IPS-NIHi7 (cell line): ENCODE measurements around the gene NKIRAS1.

Experiments used
- DNase-seq: peaks from one replicate; pipeline ENCODE4 v3.0.0; 2012; ENCODE audit warnings: mixed read lengths; ENCODE audit errors: extremely low spot score

NKIRAS1 gene

DNA sequence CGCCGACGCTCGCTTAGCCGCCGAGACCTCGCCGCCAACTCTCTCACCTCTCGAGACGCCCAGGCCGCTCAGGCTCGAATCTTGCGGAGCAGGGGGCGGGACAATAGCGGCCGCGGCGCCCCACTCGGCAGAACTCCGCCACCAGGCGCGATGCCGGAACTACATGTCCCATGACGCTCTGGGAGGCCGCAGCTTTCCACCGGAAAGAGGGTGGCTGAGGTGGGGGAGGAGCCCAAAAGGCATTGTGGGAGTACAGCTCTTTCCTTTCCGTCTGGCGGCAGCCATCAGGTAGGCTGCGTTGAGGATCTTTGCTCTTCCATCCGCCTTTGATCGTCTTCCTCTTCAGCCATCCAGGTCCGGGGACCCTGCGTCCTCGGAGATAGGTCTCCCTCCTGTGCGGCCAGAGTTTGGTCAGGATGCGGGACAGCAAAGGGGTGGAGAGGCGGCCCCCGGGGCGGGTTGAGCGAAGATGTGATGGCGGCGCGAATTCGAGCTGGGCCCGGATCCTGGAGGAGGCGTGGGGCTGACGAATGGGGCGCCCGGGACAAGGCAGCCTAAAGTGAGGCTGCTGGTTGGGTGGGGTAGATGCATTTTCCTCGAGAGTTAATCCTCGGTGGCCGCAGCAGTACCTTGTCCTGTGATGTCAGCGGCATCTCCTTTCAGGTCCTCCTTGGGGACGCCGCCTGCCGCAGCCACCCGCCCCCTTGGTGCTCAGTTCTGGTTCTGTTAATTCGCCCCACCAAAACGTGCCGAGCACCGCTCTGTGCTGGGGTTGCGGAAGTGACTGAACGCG, at the start of gene NKIRAS1, which contains the start of gene RPL15:
Gene NKIRAS1, minus strand, starts transcription at position 105 of the 793 bp plus-strand sequence. CDS start 6,086 bp downstream, outside the sequence.
Gene RPL15, plus strand, starts transcription at position 247 of the 793 bp plus-strand sequence. CDS start 728 bp downstream, outside the sequence.
- peak; percentile 96 for DNase-seq

DNA sequence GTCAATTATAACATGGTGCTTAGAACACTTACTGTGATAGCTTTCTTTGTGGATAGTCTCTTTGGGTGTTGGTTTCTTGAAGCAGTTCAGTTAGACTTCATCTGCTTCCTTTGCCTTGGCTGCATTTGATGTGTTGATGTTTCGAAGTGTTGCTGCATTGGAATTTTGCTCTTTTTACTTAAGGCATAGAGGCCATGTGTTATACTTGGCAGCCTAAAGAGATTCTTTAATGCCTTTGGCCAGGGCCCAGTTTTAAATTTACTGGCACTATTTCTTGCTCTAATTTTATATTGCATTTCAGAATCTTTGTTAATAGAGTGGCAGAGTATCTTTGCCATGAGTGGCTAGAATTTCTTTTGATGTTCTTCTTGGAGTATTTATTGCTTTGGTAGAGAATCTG, 49.5 kb upstream of the NKIRAS1 start:
- DNase-seq, result no peak

GRCh38 chr3:23964537-23965235, 47.9 kb upstream of the NKIRAS1 start:
- DNase-seq, result no peak

- DNase-seq, result no peak
These were observed 45.1 kb upstream of the NKIRAS1 start for GRCh38 chr3:23961913-23962312.

DNA sequence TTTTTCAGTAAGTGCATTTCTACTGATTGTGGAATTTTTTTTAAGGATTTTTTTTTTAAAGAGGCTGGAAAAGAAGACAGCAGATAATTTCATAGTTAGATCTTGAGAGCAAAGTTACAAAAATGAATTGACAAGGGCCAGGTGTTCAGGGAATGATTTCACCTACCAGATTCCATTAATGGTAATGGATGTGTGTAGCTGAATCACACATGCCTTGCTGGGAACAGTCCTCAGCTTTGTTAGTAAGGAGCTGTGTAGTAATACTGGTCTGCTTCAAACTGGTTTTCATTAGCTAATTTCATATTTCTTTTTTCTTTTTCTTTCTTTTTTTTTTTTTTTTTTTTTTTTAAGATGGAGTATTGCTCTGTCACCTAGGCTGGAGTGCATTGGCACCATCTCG, 44.3 kb upstream of the NKIRAS1 start:
- no peak for DNase-seq

- no peak for DNase-seq
These were observed 43.9 kb upstream of the NKIRAS1 start for GRCh38 chr3:23960649-23961048.

DNA sequence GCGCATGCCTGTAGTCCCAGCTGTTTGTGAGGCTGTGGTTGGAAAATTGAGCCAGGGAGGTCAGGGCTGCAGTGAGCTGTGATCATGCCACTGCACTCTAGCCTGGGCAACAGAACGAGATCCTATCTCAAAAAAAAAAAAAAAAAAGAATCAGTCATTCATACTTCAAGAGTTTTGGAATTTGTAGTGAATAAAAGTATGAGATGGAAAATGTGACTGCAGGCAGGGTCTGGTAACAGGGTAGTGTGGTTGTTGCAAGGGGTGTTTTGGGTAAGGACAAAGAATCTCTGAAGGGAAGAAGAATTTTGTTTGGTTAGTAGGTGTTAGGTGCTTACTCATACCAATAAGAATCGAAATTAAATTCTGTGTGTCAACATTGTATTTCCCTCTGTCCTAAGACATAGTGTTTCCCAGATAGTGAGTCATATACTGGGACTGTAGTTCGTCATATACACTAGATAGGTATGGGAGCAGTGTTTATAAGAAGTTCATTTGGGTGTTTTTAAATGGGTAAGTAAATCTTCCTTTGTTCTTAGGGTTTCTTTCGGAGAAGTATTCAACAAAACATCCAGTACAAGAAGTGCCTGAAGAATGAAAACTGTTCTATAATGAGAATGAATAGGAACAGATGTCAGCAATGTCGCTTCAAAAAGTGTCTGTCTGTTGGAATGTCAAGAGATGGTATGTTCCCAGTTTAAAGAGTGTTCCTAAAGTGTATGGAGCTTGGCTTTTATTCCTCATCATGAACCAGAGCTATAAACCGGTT, 42.5 kb upstream of the NKIRAS1 start:
- DNase-seq, result no peak

DNA sequence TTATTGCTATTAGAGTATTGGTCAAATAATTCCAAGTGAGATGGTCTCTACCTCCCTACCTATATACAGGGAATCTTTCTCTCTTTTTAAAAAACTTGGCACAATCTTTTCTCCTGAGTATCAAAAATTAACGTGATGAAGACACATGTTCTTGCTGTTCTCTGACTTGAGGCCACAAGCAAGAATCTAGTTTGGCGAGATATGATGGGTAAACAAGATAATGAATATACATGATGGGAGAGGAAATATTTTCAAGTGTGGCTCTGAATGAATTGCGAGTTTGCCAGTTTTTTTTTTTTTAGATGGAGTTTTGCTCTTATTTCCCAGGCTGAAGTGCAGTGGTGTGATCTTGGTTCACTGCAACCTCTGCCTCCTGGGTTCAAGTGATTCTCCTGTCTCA, 39.9 kb upstream of the NKIRAS1 start:
- no peak for DNase-seq

DNA sequence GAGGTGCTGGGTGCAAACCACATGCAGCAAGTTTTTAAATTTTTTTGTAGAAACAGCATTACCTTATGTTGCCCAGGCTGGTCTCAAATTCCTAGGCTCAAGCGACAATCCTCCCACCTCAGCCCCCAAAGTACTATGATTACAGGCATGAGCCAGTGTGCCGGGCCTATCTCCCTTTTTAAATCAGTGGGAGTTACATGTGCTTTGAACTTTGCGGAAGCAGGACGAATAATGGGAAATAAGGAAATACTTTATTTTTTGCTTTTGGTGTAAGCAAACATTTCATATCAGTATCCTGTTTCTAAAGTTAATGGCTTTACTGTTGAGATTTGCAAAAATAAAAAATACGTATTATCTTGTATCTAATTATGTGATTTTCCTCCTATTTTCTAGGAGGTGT, 37.4 kb upstream of the NKIRAS1 start:
- DNase-seq, result no peak

DNA sequence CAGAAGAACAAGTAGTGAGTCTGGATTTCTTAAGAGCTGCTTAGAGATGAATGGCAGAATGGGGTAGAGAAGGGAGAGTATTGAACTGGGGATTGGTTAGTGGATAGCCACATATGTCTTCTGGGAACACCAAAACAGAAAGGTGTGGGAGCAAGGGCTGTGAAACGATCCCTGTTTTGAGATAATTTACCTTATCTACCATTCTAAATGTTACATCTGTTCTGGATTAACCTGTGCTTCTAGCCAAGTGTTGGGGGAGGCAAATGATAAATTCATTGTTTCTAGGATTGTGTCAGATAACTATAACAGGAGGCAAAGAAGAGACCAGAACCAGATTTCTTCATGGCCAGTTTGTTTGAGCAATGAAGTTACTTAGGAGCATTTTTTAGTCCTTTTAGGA, 36.7 kb upstream of the NKIRAS1 start:
- DNase-seq, result no peak

DNA sequence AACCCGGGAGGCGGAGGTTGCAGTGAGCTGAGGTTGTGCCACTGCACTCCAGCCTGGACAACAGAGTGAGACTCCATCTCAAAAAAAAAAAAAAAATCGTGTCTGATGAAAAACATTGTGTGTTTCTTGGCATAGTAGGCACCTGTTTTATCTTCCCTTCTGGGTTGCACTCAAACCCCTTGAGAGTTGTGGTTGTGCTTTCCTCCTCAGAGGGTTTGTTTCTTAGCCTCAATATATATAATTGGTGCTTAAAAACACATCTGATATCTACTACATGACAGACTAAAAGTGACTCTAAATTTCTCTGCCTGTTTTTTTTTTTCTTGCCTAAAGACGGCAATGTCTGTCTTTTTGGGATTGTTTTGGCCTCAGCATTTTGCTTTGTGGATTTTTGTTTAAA, 35.9 kb upstream of the NKIRAS1 start:
- no peak for DNase-seq

- no peak for DNase-seq
These were observed 33.5 kb upstream of the NKIRAS1 start for GRCh38 chr3:23950293-23950692.

DNA sequence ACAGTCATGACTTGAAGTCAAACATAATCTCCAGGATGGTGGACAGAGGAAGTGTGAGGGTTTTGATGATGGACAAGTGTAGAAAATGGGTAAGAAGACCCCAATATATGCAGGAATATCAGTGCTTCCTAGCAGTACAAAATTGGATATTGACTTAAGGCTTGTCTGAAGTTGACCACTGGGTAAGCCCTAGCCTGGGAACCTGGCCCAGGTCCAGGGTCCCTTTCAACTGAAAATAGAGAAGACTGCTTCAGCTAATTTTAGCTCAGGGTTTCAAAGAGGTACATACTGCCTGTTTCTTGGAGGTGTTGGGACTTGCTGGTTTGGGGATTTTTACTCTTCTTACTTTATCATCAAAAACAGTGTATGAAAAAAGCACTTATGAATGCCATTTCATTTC, 33.0 kb upstream of the NKIRAS1 start:
- no peak for DNase-seq

GRCh38 chr3:23948761-23949160, 32.0 kb upstream of the NKIRAS1 start:
- no peak for DNase-seq

DNA sequence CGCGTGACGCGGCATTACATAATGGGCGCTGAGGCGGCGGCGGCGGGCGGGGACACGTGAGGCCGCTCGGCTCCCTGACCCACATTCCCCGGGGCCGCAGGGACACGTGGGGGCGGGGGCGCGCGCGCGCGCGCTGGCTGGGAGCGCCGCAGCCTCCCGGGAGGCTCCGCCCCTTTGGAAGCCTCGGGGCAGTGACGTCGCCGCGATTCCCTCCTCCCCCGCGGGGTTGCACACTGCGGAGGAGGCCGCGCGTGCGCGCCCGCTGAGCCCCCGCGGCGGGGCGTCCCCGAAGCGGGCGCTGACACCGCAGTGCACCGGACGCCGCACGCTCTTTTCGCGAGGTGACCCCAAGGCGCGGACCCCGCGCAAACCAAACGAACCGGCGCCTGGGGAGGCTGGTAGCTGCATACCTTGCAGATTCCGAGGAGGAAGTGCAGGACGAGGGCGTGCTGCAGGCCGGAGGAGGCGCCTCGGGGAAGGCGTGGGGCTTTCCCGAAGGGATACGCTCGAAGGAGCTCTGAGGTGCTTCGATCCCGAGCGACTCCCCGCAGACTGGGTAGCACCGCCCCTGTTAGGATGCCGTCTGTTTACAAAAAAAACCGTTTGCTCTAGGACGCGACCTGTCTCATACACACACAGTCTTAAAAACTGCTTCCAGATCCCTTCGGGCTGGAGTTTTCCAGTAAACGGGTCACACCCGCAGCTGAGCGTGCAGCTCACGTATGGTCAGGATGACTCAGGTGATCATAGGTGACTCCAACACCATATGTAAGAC, 29.3 kb upstream of the NKIRAS1 start:
- peak; percentile 95 for DNase-seq

DNA sequence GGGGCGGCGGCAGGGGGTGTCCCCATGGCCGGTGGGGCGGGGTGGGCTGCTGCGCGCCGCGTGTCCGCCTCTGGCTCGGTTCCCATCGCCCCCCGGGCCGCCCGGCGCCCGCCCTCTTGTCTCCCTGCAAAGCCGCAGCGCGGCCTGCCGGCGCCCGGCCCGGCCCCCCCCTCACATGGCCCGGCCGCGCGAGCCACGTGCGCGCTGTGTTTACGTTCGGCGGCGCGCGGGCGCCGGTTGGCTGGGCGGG, 28.8 kb upstream of the NKIRAS1 start:
- no peak for DNase-seq

GRCh38 chr3:23944861-23945662, 28.3 kb upstream of the NKIRAS1 start, which contains the start of gene NR1D2:
Gene NR1D2 (plus strand): TSS chr3:23945286. CDS start chr3:23945579, 293 bp downstream.
- DNase-seq, result peak; percentile 85

GRCh38 chr3:23944007-23944783, 27.4 kb upstream of the NKIRAS1 start:
- no peak for DNase-seq

DNA sequence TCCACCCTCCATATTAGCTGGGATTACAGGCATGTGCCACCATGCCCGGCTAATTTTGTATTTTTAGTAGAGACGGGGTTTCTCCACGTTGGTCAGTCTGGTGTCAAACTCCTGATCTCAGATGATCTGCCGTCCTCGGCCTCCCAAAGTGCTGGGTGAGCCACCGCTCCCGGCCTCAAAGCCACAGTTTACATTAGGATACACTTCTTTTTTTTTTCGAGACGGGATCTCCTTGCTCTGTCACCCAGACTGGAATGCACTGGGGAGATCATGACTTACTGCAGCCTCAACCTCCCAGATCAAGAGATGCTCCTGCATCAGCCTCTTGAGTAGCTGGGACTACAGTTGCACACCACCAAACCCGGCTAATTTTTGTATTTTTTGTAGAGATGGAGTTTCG, 25.8 kb upstream of the NKIRAS1 start:
- DNase-seq, result no peak

DNA sequence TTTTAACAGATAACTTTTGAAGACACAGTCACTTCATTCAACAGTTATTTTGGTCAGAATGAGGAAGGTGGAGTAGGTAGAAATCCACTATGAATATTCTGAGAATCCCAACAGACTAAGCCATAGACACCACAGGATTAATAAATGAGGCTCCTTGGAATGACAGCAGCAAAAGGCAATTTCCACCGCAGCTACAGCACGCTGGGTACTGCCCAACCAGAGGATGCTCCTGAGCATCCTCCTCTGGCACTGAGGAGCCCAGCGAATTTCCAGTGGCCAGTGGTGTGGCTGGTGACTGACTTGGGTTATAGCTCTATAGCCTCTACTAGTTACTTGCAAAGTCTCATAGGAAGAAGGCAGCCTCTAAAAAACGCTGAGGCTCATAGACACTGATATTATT, 24.6 kb upstream of the NKIRAS1 start:
- no peak for DNase-seq
